ENCODE data around the gene CAPN12.

- TF ChIP-seq CTCF (IDR thresholded peaks at IDR 0.05; ENCODE audit: insufficient read depth, low read length) (no peak), REST (IDR thresholded peaks at IDR 0.05; ENCODE audit: insufficient replicate concordance, low read depth) (no peak), POLR2AphosphoS5 (IDR thresholded peaks at IDR 0.05; ENCODE audit: low read depth) (no peak), GABPA (IDR thresholded peaks at IDR 0.05; ENCODE audit: low read depth) (no peak), SPI1 (IDR thresholded peaks at IDR 0.05; ENCODE audit: borderline replicate concordance, low read depth) (no peak)
These were observed 46.6 kb downstream of the CAPN12 start for GRCh38 chr19:38697641-38698071.

All from HL-60 (cell line).